K562 (cell line): ENCODE measurements around the gene SENP7. TPM values are rescaled to one million over a fixed set of nuclear protein-coding genes. Genes with fewer than 3 reads are reported as not detected.
A peak's percentile ranks its signal among the peaks of the same experiment; 100 is the strongest.

Experiments used
- ETV6 ChIP-seq, 3 experiments: fragments of 150-350 bp in 1 of 3; sonication (generic) in 1 of 3; formaldehyde crosslinking in 1 of 3; IDR thresholded peaks; 2 replicates each; pipeline versions ENCODE4 v1.6.1 to v1.8.0; 2014 to 2022; ENCODE audit warnings: borderline replicate concordance in 2 of 3, low read depth in 2 of 3, antibody characterized with exemption in 1 of 3, low read length in 1 of 3, mild to moderate bottlenecking in 1 of 3, missing genetic modification reagents in 1 of 3
- GATAD2B ChIP-seq: fragments of 450-650 bp; IDR thresholded peaks from 2 replicates; pipeline ENCODE4 v1.6.1; 2017; ENCODE audit warnings: mild to moderate bottlenecking, borderline replicate concordance
- LEF1 ChIP-seq: fragments of 450-650 bp; IDR thresholded peaks from 2 replicates; pipeline ENCODE4 v1.6.1; 2016; ENCODE audit warnings: mild to moderate bottlenecking
- MYC ChIP-seq, 2 experiments: fragments of 250-450 bp in 1 of 2; sonication (Bioruptor Pico) in 1 of 2; IDR thresholded peaks; 2 replicates each; pipeline versions ENCODE4 v1.5.1 to v1.6.1; 2012 to 2021; ENCODE audit warnings: low read depth in 2 of 2, borderline replicate concordance in 1 of 2, improper control_type of control experiment in 1 of 2, low read length in 1 of 2, mild to moderate bottlenecking in 1 of 2, moderate library complexity in 1 of 2
- NONO ChIP-seq, 2 experiments: fragments of 200-400 bp in 1 of 2; fragments of 450-650 bp in 1 of 2; formaldehyde crosslinking in 1 of 2; IDR thresholded peaks; 2 replicates each; pipeline ENCODE4 v1.6.1; 2017; ENCODE audit warnings: low read depth in 2 of 2, mild to moderate bottlenecking in 2 of 2, moderate library complexity in 2 of 2, low read length in 1 of 2
- NR4A1 ChIP-seq, 2 experiments: fragments of 250-450 bp in 1 of 2; fragments of 450-650 bp in 1 of 2; sonication (Bioruptor Pico) in 1 of 2; IDR thresholded peaks; 2 replicates each; pipeline versions ENCODE4 v1.4.0 to v1.6.1; 2016 to 2020; ENCODE audit warnings: mild to moderate bottlenecking in 2 of 2, missing compliant biosample characterization in 1 of 2, missing genetic modification characterization in 1 of 2, moderate library complexity in 1 of 2
- NRF1 ChIP-seq, 2 experiments: fragments of 450-650 bp; IDR thresholded peaks in 1 of 2; conservative IDR thresholded peaks in 1 of 2; 2 replicates each; pipeline ENCODE4 v1.6.1; 2014; ENCODE audit warnings: mild to moderate bottlenecking in 2 of 2
- TFAM ChIP-seq: fragments of 250-450 bp; sonication (Bioruptor Pico); conservative IDR thresholded peaks from 2 replicates; pipeline ENCODE4 v1.5.0; 2021; ENCODE audit warnings: mild to moderate bottlenecking, moderate library complexity
- TRIM24 ChIP-seq, 2 experiments: fragments of 450-650 bp; IDR thresholded peaks; 2 replicates each; pipeline ENCODE4 v1.6.1; 2016
- ZNF212 ChIP-seq: fragments of 450-650 bp; formaldehyde crosslinking; IDR thresholded peaks from 2 replicates; pipeline ENCODE4 v1.4.0; 2020; ENCODE audit warnings: mild to moderate bottlenecking
- ZNF311 ChIP-seq: fragments of 250-450 bp; sonication (Bioruptor Pico); IDR thresholded peaks from 2 replicates; pipeline ENCODE4 v1.4.0; 2020; ENCODE audit warnings: mild to moderate bottlenecking, moderate library complexity
- ZNF347 ChIP-seq: fragments of 450-650 bp; formaldehyde crosslinking; IDR thresholded peaks from 2 replicates; pipeline ENCODE4 v1.4.0; 2020; ENCODE audit warnings: low read depth, mild to moderate bottlenecking, moderate library complexity
- ZNF41 ChIP-seq: fragments of 250-450 bp; sonication (Bioruptor Pico); conservative IDR thresholded peaks from 2 replicates; pipeline ENCODE4 v1.4.0; 2020; ENCODE audit warnings: mild to moderate bottlenecking
- ZNF436 ChIP-seq: fragments of 250-450, 450-650 bp; sonication (Bioruptor Pico); formaldehyde crosslinking; IDR thresholded peaks from 2 replicates; pipeline ENCODE4 v1.7.0; 2020; ENCODE audit warnings: mild to moderate bottlenecking
- polyA plus RNA-seq, 8 experiments: library from polyadenylated mRNA; depleted of rRNA in 4 of 8; stranded (reverse) in 5 of 8; unstranded in 3 of 8; fragments of >200 nt; fragmentation: Nextera tagmentation in 2 of 8; fragmentation: Illumina TruSeq in 1 of 8; extraction: Ambion mirVana in 2 of 8; extraction: Trizol in 1 of 8; gene quantifications; 2 replicates each; pipeline versions ENCODE4 v1.2.1 to v1.2.3, GENCODE V29; 2011 to 2014; ENCODE audit warnings: inconsistent platforms in 1 of 8, missing spikeins in 1 of 8
- total RNA-seq, 7 experiments: library from RNA; depleted of rRNA in 6 of 7; stranded (reverse); fragments of >200 nt in 6 of 7; fragmentation: Illumina TruSeq in 2 of 7; extraction: Trizol in 2 of 7; gene quantifications; 2 replicates each; pipeline versions ENCODE4 v1.2.1 to v1.2.3, GENCODE V29; 2011 to 2021; ENCODE audit warnings: low replicate concordance in 1 of 7
- TF ChIP-seq, protein P1 (sequence below): fragments of 450-650 bp; IDR thresholded peaks from 2 replicates; pipeline ENCODE4 v1.6.1; 2016; ENCODE audit warnings: mild to moderate bottlenecking, moderate library complexity

SENP7 gene
- total and polyA plus RNA-seq, 9 of the 15 experiments (the other 6 are each of a cell fraction or from before 2014, with no cell fraction given) = 4.1 to 21.9 (median 10.7) TPM

DNA sequence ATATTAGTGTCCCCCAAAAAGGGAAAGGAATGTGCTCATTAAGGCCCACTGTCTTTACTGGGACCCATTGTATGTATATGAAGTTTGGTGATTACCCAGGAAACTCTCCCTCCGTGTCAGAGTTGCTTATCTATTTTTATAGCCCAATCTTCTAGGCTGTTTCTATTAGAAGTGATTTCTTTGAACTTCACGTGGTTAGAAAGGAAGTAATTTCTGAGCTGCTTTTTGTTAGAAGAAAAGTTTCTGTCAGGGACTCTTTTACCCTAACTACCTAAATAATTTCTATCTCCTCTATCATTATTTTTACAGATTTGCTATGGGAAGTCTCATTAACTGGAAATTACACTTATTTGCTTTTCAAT lies 17.7 kb upstream of the SENP7 start (continued):
- TF ChIP-seq, protein P1, sequence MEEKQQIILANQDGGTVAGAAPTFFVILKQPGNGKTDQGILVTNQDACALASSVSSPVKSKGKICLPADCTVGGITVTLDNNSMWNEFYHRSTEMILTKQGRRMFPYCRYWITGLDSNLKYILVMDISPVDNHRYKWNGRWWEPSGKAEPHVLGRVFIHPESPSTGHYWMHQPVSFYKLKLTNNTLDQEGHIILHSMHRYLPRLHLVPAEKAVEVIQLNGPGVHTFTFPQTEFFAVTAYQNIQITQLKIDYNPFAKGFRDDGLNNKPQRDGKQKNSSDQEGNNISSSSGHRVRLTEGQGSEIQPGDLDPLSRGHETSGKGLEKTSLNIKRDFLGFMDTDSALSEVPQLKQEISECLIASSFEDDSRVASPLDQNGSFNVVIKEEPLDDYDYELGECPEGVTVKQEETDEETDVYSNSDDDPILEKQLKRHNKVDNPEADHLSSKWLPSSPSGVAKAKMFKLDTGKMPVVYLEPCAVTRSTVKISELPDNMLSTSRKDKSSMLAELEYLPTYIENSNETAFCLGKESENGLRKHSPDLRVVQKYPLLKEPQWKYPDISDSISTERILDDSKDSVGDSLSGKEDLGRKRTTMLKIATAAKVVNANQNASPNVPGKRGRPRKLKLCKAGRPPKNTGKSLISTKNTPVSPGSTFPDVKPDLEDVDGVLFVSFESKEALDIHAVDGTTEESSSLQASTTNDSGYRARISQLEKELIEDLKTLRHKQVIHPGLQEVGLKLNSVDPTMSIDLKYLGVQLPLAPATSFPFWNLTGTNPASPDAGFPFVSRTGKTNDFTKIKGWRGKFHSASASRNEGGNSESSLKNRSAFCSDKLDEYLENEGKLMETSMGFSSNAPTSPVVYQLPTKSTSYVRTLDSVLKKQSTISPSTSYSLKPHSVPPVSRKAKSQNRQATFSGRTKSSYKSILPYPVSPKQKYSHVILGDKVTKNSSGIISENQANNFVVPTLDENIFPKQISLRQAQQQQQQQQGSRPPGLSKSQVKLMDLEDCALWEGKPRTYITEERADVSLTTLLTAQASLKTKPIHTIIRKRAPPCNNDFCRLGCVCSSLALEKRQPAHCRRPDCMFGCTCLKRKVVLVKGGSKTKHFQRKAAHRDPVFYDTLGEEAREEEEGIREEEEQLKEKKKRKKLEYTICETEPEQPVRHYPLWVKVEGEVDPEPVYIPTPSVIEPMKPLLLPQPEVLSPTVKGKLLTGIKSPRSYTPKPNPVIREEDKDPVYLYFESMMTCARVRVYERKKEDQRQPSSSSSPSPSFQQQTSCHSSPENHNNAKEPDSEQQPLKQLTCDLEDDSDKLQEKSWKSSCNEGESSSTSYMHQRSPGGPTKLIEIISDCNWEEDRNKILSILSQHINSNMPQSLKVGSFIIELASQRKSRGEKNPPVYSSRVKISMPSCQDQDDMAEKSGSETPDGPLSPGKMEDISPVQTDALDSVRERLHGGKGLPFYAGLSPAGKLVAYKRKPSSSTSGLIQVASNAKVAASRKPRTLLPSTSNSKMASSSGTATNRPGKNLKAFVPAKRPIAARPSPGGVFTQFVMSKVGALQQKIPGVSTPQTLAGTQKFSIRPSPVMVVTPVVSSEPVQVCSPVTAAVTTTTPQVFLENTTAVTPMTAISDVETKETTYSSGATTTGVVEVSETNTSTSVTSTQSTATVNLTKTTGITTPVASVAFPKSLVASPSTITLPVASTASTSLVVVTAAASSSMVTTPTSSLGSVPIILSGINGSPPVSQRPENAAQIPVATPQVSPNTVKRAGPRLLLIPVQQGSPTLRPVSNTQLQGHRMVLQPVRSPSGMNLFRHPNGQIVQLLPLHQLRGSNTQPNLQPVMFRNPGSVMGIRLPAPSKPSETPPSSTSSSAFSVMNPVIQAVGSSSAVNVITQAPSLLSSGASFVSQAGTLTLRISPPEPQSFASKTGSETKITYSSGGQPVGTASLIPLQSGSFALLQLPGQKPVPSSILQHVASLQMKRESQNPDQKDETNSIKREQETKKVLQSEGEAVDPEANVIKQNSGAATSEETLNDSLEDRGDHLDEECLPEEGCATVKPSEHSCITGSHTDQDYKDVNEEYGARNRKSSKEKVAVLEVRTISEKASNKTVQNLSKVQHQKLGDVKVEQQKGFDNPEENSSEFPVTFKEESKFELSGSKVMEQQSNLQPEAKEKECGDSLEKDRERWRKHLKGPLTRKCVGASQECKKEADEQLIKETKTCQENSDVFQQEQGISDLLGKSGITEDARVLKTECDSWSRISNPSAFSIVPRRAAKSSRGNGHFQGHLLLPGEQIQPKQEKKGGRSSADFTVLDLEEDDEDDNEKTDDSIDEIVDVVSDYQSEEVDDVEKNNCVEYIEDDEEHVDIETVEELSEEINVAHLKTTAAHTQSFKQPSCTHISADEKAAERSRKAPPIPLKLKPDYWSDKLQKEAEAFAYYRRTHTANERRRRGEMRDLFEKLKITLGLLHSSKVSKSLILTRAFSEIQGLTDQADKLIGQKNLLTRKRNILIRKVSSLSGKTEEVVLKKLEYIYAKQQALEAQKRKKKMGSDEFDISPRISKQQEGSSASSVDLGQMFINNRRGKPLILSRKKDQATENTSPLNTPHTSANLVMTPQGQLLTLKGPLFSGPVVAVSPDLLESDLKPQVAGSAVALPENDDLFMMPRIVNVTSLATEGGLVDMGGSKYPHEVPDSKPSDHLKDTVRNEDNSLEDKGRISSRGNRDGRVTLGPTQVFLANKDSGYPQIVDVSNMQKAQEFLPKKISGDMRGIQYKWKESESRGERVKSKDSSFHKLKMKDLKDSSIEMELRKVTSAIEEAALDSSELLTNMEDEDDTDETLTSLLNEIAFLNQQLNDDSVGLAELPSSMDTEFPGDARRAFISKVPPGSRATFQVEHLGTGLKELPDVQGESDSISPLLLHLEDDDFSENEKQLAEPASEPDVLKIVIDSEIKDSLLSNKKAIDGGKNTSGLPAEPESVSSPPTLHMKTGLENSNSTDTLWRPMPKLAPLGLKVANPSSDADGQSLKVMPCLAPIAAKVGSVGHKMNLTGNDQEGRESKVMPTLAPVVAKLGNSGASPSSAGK = peak; percentile 31; the same call in 1 of the 2 replicates
- TF ChIP-seq NONO (IDR thresholded peaks at IDR 0.05; ENCODE audit: low read depth in 2 of 2, low read length in 1 of 2) (0 out of 4 replicates have a peak, but pooled peaks of 1 of the 2 experiments have one; percentile 38), TFAM (no peak), ZNF41 (no peak), NR4A1 (CRISPR knock-in tag; IDR thresholded peaks at IDR 0.05) (no peak), NR4A1 (tag; IDR thresholded peaks at IDR 0.05) (0 out of 2 replicates have a peak, but pooled peaks have one; percentile 15), TRIM24 (IDR thresholded peaks at IDR 0.05) (no peak), ZNF212 (CRISPR knock-in tag) (no peak), ZNF347 (CRISPR knock-in tag) (no peak), ETV6 (IDR thresholded peaks at IDR 0.05; ENCODE audit: borderline replicate concordance in 1 of 2, low read depth in 2 of 2, low read length in 1 of 2) (no peak), ETV6 (CRISPR knock-in tag; IDR thresholded peaks at IDR 0.05; ENCODE audit: borderline replicate concordance) (no peak), ZNF311 (CRISPR knock-in tag) (no peak), ZNF436 (CRISPR knock-in tag) (no peak), MYC (IDR thresholded peaks at IDR 0.05; ENCODE audit: low read depth, low read length) (no peak; the same call in 1 of the 2 replicates), MYC (CRISPR knock-in tag; IDR thresholded peaks at IDR 0.05; ENCODE audit: borderline replicate concordance, low read depth) (no peak), NRF1 (conservative IDR thresholded peaks at IDR 0.05 in 1 of 2, IDR thresholded peaks at IDR 0.05 in 1 of 2) (peak in 1 of 2 experiments; percentile 3; a peak in 2 of 4 replicates), LEF1 (peak; percentile 10; the same call in 1 of the 2 replicates), GATAD2B (0 out of 2 replicates have a peak, but pooled peaks have one; percentile 48)
